Measurements from ENCODE around the gene KLF13.

GRCh38 chr15:31337352-31338031 is 10.9 kb downstream of the KLF13 start:
- TF ChIP-seq CTCF (IDR thresholded peaks at IDR 0.05; ENCODE audit: low read length) (no peak), EZH2 (optimal IDR thresholded peaks at IDR 0.05; ENCODE audit: low read depth, low read length) (no peak), EZH2phosphoT487 (IDR thresholded peaks at IDR 0.05; ENCODE audit: low read length) (no peak)
